Measurements from ENCODE around the gene RBMS1.

Gene RBMS1, protein sequence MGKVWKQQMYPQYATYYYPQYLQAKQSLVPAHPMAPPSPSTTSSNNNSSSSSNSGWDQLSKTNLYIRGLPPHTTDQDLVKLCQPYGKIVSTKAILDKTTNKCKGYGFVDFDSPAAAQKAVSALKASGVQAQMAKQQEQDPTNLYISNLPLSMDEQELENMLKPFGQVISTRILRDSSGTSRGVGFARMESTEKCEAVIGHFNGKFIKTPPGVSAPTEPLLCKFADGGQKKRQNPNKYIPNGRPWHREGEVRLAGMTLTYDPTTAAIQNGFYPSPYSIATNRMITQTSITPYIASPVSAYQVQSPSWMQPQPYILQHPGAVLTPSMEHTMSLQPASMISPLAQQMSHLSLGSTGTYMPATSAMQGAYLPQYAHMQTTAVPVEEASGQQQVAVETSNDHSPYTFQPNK

DNA sequence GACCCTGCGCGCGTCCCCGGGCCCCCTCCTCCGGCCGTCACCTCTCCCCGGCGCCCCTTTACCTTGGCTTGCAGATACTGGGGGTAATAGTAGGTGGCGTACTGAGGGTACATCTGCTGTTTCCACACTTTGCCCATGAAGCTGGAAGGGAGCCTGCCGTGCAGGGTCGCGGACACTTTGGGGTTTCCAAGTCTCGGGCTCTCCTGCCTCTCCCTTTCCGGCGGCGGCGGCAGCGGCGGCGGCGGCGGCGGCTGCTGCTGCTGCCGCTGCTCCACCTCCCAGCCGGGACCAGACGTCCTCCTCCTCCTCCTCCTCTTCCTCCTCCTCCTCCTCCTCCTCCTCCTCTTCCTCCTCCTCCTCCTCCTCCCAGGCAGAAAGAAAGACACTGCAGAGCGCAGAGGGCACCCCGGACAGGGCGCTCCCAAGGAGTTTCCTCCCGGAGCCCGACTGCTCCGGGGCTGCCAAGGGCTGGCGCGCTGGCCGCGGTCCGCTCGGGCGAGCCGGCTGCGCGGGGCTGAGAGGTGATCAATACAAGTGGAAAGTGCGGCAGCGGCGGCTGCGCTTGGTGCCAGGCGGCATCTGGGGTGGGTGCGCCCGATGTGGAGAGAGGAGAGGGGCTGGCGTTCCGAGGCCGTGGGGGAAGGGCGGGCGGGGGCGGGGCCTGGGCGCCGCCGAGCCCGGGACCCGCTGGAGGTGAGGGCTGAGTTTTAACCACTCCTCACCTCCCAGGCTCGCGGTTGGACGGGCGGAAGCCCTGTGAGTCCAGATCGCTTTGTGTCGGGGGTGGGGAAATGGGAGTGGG, at the start of gene RBMS1:
TSS of gene RBMS1 (minus strand) at position 581 of the 802 bp plus-strand sequence. CDS start at position 137, 444 bp downstream.
- H3K27me3 ChIP-seq (ENCODE audit: control insufficient read depth in 1 of 2, insufficient read depth in 2 of 2, low read length in 2 of 2), result peaks cover 4 to 12% of the 10 kb centered on the region in 2 donors
- peak within 1 kb of the TSS; percentile 82 for H3K27ac ChIP-seq (ENCODE audit: low read depth, low read length)
- no peaks in the 10 kb centered on the region for H3K36me3 ChIP-seq (ENCODE audit: control insufficient read depth in 1 of 2, insufficient read depth in 2 of 2, low read length in 2 of 2)
- peaks cover 4 to 9% of the 10 kb centered on the region in 2 donors for H3K4me1 ChIP-seq (ENCODE audit: control insufficient read depth in 1 of 2, insufficient read depth in 2 of 2, low read length in 2 of 2)
- peak within 1 kb of the TSS; percentile 65 to 69 for H3K9ac ChIP-seq (ENCODE audit: low read depth in 1 of 2, low read length in 2 of 2)
- peak within 1 kb of the TSS; percentile 76 for H3K4me3 ChIP-seq (ENCODE audit: low read depth in 1 of 2, low read length in 2 of 2)
- no peaks in the 10 kb centered on the region for H3K9me3 ChIP-seq (ENCODE audit: control insufficient read depth in 1 of 2, low read length in 2 of 2)

DNA sequence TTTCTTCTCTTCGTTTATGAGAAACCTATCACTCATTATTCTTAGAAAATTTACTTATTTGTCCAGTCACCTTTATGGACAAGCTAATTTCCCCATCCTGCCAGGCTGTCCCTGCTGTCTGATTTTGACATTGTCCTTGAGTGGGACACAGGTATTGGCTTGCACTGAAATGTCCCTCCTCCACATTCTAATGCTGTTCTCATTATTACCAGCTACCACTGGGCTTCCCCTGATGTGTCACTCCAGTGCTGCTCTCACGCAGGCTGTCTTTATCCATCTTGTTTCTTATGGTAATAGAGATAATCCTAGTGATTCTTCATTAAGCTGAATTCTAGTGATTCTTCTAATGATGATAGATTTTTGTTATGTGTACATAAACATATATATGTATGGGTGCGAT, 48.1 kb upstream of the RBMS1 start:
- no peaks in the 10 kb centered on the region for H3K27me3 ChIP-seq (ENCODE audit: control insufficient read depth in 1 of 2, insufficient read depth in 2 of 2, low read length in 2 of 2)

DNA sequence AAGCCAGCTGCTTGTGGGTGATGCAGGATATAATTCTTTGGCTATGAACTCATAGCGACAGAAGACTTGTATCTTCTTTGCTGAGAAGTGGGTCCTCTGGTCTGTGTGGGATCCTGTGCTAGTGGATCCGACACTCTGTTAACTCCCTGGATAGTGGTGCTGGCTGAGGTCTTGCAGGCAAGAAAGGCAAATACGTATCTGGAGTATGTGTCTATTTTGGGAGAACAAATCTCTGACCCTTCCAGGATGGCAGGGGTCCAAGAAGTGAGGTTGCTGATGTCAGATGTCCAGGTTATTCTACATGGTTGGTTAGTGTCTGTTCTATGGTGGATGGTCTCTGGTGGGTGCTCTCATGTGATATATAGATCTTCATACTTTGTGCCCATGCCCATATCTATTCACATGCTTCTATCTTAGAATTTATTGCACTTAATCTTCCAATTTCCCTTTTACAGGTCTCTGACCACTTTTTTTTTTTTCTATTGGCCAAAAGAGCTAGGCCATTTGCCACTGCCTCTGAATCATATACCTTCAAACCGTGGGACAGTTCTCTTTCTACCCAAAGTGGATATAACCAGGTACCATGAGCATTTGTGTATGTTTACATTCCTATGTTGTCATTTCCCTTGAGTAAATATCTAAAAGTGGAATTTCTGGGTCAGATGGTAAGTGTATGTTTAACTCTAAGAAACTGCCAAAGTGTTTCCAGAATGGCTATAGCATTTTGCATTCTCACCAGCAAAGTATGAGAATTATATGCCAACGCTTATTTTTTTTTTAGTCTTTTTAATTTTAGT, 45.1 kb upstream of the RBMS1 start:
- no peak overlapping the region for H3K27ac ChIP-seq (ENCODE audit: low read depth, low read length)

More for the DNA sequence above, 48.1 kb upstream of the RBMS1 start:
- no peak overlapping the region for H3K9ac ChIP-seq (ENCODE audit: low read depth in 1 of 2, low read length in 2 of 2)
- H3K36me3 ChIP-seq (ENCODE audit: control insufficient read depth in 1 of 2, insufficient read depth in 2 of 2, low read length in 2 of 2), result no peaks in the 10 kb centered on the region
- H3K9me3 ChIP-seq (ENCODE audit: control insufficient read depth in 1 of 2, low read length in 2 of 2), result no peaks in the 10 kb centered on the region
- H3K4me1 ChIP-seq (ENCODE audit: control insufficient read depth in 1 of 2, insufficient read depth in 2 of 2, low read length in 2 of 2), result no peaks in the 10 kb centered on the region
- no peak overlapping the region for H3K27ac ChIP-seq (ENCODE audit: low read depth, low read length)
- no peak overlapping the region for H3K4me3 ChIP-seq (ENCODE audit: low read depth in 1 of 2, low read length in 2 of 2)

DNA sequence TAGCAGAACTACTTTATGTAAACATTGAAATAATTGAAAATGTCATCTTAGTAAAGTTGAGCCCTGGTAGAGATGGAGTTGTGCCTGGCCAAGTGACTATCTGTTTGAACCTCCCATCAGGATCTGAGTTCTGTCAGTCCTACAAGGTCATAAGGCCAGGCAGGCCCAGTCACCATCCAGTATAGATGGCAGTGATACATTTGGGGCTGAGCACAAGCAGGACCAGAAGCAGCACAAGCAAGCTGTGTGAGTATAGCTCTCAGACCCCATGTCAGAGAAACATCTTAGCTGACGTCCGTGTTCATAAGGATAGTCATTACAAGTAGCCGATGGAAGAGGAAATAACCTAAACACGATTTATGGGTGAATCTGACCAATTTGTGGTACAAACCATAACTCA, 44.5 kb upstream of the RBMS1 start:
- Histone ChIP-seq H3K27ac (ENCODE audit: low read depth, low read length) (no peak overlapping the region), H3K9me3 (ENCODE audit: control insufficient read depth in 1 of 2, low read length in 2 of 2) (no peaks in the 10 kb centered on the region), H3K9ac (ENCODE audit: low read depth in 1 of 2, low read length in 2 of 2) (no peak overlapping the region), H3K36me3 (ENCODE audit: control insufficient read depth in 1 of 2, insufficient read depth in 2 of 2, low read length in 2 of 2) (no peaks in the 10 kb centered on the region), H3K4me3 (ENCODE audit: low read depth in 1 of 2, low read length in 2 of 2) (no peak overlapping the region), H3K4me1 (ENCODE audit: control insufficient read depth in 1 of 2, insufficient read depth in 2 of 2, low read length in 2 of 2) (no peaks in the 10 kb centered on the region), H3K27me3 (ENCODE audit: control insufficient read depth in 1 of 2, insufficient read depth in 2 of 2, low read length in 2 of 2) (no peaks in the 10 kb centered on the region)

More for the DNA sequence above, 45.1 kb upstream of the RBMS1 start:
- no peak overlapping the region for H3K4me3 ChIP-seq (ENCODE audit: low read depth in 1 of 2, low read length in 2 of 2)
- H3K27me3 ChIP-seq (ENCODE audit: control insufficient read depth in 1 of 2, insufficient read depth in 2 of 2, low read length in 2 of 2), result no peaks in the 10 kb centered on the region
- no peaks in the 10 kb centered on the region for H3K4me1 ChIP-seq (ENCODE audit: control insufficient read depth in 1 of 2, insufficient read depth in 2 of 2, low read length in 2 of 2)
- H3K9me3 ChIP-seq (ENCODE audit: control insufficient read depth in 1 of 2, low read length in 2 of 2), result no peaks in the 10 kb centered on the region
- H3K9ac ChIP-seq (ENCODE audit: low read depth in 1 of 2, low read length in 2 of 2), result no peak overlapping the region
- H3K36me3 ChIP-seq (ENCODE audit: control insufficient read depth in 1 of 2, insufficient read depth in 2 of 2, low read length in 2 of 2), result no peaks in the 10 kb centered on the region

DNA sequence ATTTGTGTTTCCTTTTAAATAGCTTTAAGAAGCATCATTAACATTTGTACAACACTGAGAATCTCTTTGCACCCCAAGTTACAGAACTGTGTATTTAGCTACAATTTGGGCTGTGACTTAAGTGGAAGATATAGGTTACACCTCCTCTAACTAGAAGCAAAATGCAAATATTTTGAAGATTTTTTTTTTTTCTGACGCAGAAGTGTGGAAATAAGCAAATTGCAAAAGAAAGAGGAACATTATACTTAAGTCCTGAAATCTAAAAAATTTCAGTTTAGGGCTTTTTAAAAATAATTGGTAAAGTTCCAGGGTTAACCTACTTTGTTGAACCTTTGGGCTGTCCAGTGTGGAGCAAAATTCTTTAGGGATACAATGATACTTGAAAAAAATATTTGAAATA, 41.4 kb upstream of the RBMS1 start:
- Histone ChIP-seq H3K27me3 (ENCODE audit: control insufficient read depth in 1 of 2, insufficient read depth in 2 of 2, low read length in 2 of 2) (no peaks in the 10 kb centered on the region), H3K9ac (ENCODE audit: low read depth in 1 of 2, low read length in 2 of 2) (no peak overlapping the region), H3K4me3 (ENCODE audit: low read depth in 1 of 2, low read length in 2 of 2) (no peak overlapping the region), H3K27ac (ENCODE audit: low read depth, low read length) (no peak overlapping the region), H3K36me3 (ENCODE audit: control insufficient read depth in 1 of 2, insufficient read depth in 2 of 2, low read length in 2 of 2) (no peaks in the 10 kb centered on the region), H3K4me1 (ENCODE audit: control insufficient read depth in 1 of 2, insufficient read depth in 2 of 2, low read length in 2 of 2) (no peaks in the 10 kb centered on the region), H3K9me3 (ENCODE audit: control insufficient read depth in 1 of 2, low read length in 2 of 2) (no peaks in the 10 kb centered on the region)

DNA sequence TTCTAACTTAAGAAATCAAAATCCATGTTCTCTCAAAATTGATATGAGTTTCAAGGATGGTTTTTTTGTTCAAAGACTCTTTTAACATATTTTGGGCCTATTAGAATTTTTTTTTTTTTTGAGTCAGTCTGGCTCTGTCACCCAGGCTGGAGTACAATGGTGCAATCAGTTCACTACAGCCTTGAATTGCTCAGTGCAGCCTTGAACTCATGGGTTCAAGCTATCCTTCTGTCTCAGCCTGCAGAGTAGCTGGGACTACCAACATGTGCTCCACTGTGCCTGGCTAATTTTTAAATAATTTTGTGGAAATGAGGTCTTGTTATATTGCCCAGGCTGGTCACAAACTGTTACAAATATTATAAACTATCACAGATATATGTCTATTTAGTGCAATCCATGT, 40.6 kb upstream of the RBMS1 start:
- H3K27ac ChIP-seq (ENCODE audit: low read depth, low read length), result no peak overlapping the region
- no peaks in the 10 kb centered on the region for H3K4me1 ChIP-seq (ENCODE audit: control insufficient read depth in 1 of 2, insufficient read depth in 2 of 2, low read length in 2 of 2)
- H3K4me3 ChIP-seq (ENCODE audit: low read depth in 1 of 2, low read length in 2 of 2), result no peak overlapping the region
- H3K27me3 ChIP-seq (ENCODE audit: control insufficient read depth in 1 of 2, insufficient read depth in 2 of 2, low read length in 2 of 2), result no peaks in the 10 kb centered on the region
- H3K9me3 ChIP-seq (ENCODE audit: control insufficient read depth in 1 of 2, low read length in 2 of 2), result no peaks in the 10 kb centered on the region
- H3K36me3 ChIP-seq (ENCODE audit: control insufficient read depth in 1 of 2, insufficient read depth in 2 of 2, low read length in 2 of 2), result no peaks in the 10 kb centered on the region
- no peak overlapping the region for H3K9ac ChIP-seq (ENCODE audit: low read depth in 1 of 2, low read length in 2 of 2)

DNA sequence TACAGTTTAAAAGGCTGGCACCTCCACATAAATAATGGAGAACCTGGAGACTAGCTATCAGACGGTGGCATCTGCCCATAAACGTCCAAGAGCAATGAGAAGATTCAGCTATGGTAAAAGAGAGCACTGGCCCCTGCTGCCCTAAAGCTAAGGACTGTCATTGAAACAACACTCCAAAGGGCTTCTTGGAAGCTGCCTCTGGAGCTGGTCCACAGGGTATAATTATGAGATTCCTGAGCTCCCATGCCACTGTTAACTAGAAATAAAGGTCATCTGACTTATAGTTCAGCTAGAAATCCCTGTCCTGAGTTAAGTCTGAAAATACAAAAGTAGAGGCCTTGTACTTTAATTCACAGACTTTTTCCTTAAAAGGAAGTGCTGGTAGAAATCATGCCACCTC, 39.9 kb upstream of the RBMS1 start:
- Histone ChIP-seq H3K9ac (ENCODE audit: low read depth in 1 of 2, low read length in 2 of 2) (no peak overlapping the region), H3K4me3 (ENCODE audit: low read depth in 1 of 2, low read length in 2 of 2) (no peak overlapping the region), H3K27ac (ENCODE audit: low read depth, low read length) (no peak overlapping the region), H3K36me3 (ENCODE audit: control insufficient read depth in 1 of 2, insufficient read depth in 2 of 2, low read length in 2 of 2) (no peaks in the 10 kb centered on the region), H3K4me1 (ENCODE audit: control insufficient read depth in 1 of 2, insufficient read depth in 2 of 2, low read length in 2 of 2) (no peaks in the 10 kb centered on the region), H3K9me3 (ENCODE audit: control insufficient read depth in 1 of 2, low read length in 2 of 2) (no peaks in the 10 kb centered on the region), H3K27me3 (ENCODE audit: control insufficient read depth in 1 of 2, insufficient read depth in 2 of 2, low read length in 2 of 2) (no peaks in the 10 kb centered on the region)

DNA sequence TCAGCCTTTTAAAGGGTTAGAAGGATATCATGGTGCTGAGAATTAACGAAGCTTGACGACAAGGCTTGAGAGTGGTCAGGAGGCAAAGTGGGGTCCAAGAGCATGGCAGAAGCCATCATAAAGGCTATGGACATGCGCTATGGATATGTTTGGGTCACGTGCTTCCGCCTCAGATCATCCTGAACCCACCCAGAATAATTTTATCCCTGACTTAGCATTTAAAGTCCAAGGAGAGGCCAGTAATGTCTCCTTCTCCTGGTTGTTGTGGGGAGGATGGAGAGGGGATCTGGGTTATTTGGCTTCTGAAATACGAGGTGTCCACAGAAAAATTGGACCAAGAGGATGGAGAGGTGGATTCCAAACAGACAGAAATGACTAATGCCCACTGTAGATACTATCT, 38.8 kb upstream of the RBMS1 start:
- Histone ChIP-seq H3K4me1 (ENCODE audit: control insufficient read depth in 1 of 2, insufficient read depth in 2 of 2, low read length in 2 of 2) (no peaks in the 10 kb centered on the region), H3K9ac (ENCODE audit: low read depth in 1 of 2, low read length in 2 of 2) (no peak overlapping the region), H3K27ac (ENCODE audit: low read depth, low read length) (no peak overlapping the region), H3K4me3 (ENCODE audit: low read depth in 1 of 2, low read length in 2 of 2) (no peak overlapping the region), H3K36me3 (ENCODE audit: control insufficient read depth in 1 of 2, insufficient read depth in 2 of 2, low read length in 2 of 2) (no peaks in the 10 kb centered on the region), H3K27me3 (ENCODE audit: control insufficient read depth in 1 of 2, insufficient read depth in 2 of 2, low read length in 2 of 2) (no peaks in the 10 kb centered on the region), H3K9me3 (ENCODE audit: control insufficient read depth in 1 of 2, low read length in 2 of 2) (no peaks in the 10 kb centered on the region)

DNA sequence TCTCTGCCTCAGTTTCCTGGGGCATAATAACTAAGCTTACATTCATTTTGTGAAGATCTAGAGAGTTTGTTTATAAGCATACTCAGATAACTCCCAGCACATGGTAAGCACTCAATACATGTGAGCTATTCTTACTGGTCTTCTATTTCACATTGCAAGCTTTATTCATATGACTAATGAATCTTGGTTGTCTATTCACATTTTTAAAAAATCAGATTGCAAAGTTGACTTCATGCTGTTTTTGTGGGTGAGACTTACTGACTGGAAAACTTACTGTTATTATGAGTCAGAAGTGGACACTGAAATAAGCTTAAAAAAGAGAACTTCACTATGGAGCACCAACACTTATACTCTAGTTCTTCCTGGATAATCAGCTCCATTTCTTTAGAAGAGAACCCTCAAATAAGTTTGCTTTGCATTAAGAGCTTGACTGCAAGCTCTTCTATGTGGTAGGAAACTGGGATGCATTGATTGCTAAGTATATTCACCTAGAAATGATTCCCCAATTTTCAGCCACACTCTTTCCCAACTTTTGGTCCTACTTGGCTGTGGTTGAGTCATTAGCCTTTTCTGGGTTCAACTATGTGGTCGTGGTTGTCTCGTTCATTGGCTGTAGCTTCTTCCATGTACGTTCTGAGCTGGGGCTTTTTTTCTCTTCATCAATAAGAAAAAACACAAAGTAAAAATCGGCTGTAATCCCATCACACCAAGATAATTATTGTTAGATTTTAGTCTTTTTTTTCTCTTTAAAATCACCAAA, 29.5 kb upstream of the RBMS1 start:
- H3K4me3 ChIP-seq (ENCODE audit: low read depth in 1 of 2, low read length in 2 of 2), result no peak overlapping the region
- H3K9me3 ChIP-seq (ENCODE audit: control insufficient read depth in 1 of 2, low read length in 2 of 2), result no peaks in the 10 kb centered on the region
- no peaks in the 10 kb centered on the region for H3K4me1 ChIP-seq (ENCODE audit: control insufficient read depth in 1 of 2, insufficient read depth in 2 of 2, low read length in 2 of 2)
- H3K27me3 ChIP-seq (ENCODE audit: control insufficient read depth in 1 of 2, insufficient read depth in 2 of 2, low read length in 2 of 2), result no peaks in the 10 kb centered on the region
- H3K36me3 ChIP-seq (ENCODE audit: control insufficient read depth in 1 of 2, insufficient read depth in 2 of 2, low read length in 2 of 2), result no peaks in the 10 kb centered on the region
- no peak overlapping the region for H3K27ac ChIP-seq (ENCODE audit: low read depth, low read length)
- no peak overlapping the region for H3K9ac ChIP-seq (ENCODE audit: low read depth in 1 of 2, low read length in 2 of 2)

All from duodenal mucosa (tissue), 2 donors.